Natural killer cell treated with Interleukin-12 subunit alpha and Interleukin-12 subunit beta and Interleukin-15 and Interleukin-18, amount 100 ng/mL, for 72 hours (primary cell): Measurements from ENCODE around the gene KCNMB2. TPM values are rescaled to one million over a fixed set of nuclear protein-coding genes. Genes with fewer than 3 reads are reported as not detected.

ENCODE experiments used
- ATAC-seq, 2 donors: fragments of 150-1000 bp; cut with Tn5 transposase in 1 of 2; sonication (Bioruptor Pico), chemical (Tn5 transposase) in 1 of 2; 2 replicates each; pipeline ENCODE4 v1.10.0; 2021
- DNase-seq: peaks from one replicate; pipeline ENCODE4 v3.0.0; 2022; ENCODE audit warnings: low spot score
- H3K27ac Mint-ChIP-seq, 2 donors: 1 replicate in 1 of 2; 2 replicates in 1 of 2; pipeline ENCODE4 v1.8.0; 2022; ENCODE audit warnings: mixed read lengths in 2 of 2, mild to moderate bottlenecking in 1 of 2, moderate library complexity in 1 of 2
- H3K27me3 Mint-ChIP-seq, 2 donors: 1 replicate in 1 of 2; 2 replicates in 1 of 2; pipeline ENCODE4 v1.8.0; 2022; ENCODE audit warnings: mixed read lengths in 2 of 2
- H3K36me3 Mint-ChIP-seq: one replicate; pipeline ENCODE4 v1.8.0; 2022; ENCODE audit warnings: mixed read lengths
- H3K4me1 Mint-ChIP-seq, 2 donors: 1 replicate in 1 of 2; 2 replicates in 1 of 2; pipeline ENCODE4 v1.8.0; 2022; ENCODE audit warnings: low read depth in 2 of 2, mixed read lengths in 2 of 2, mild to moderate bottlenecking in 1 of 2
- H3K4me3 Mint-ChIP-seq: one replicate; pipeline ENCODE4 v1.8.0; 2022; ENCODE audit warnings: mixed read lengths
- H3K9me3 Mint-ChIP-seq: 2 replicates; pipeline ENCODE4 v1.8.0; 2022; ENCODE audit warnings: mixed read lengths
- total RNA-seq, 2 donors: library from RNA; stranded (reverse); gene quantifications; one replicate each; pipeline ENCODE4 v1.2.3, GENCODE V29; 2022

KCNMB2 gene
- total RNA-seq, 2 donors from 2014 or later: not detected

DNA sequence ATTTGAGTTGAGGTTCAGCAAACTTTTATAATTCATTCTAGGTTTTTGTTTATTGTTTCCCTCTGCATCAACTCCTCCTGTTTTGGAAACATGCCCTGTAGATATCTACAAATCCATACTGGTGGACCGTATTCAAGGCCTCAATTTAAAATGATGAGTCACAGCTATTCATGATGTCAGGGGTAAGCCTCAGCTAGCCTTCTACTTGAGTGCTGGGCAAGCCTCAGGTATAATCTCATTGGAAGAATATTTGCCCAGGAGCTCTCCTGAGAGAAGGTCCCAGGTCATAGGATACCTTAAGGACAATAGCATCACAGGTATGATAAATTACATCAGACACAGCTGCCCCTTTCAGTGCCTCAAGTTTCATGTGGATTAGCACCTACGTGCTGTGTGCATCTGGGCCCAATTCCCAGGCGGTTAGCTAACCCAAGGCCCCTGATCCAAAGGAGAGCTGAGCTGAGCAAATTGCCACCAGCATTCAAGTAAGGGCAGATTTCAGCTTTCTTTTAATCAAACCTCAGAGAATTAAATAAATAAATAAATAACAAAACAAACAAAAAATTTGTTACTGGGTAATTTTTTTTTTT lies 87.5 kb downstream of the KCNMB2 start:
- no peaks in the 10 kb centered on the region for H3K27me3 Mint-ChIP-seq
- no peaks in the 10 kb centered on the region for H3K4me1 Mint-ChIP-seq
- H3K9me3 Mint-ChIP-seq: no peaks in the 10 kb centered on the region
- DNase-seq (no peak), ATAC-seq (no peak)
- no peak overlapping the region for H3K4me3 Mint-ChIP-seq
- no peaks in the 10 kb centered on the region for H3K36me3 Mint-ChIP-seq
- H3K27ac Mint-ChIP-seq: no peak overlapping the region

GRCh38 chr3:178624276-178624675 lies 88.0 kb downstream of the KCNMB2 start:
- ATAC-seq: no peak
- Mint-ChIP-seq H3K27ac (no peak overlapping the region), H3K36me3 (no peaks in the 10 kb centered on the region), H3K27me3 (no peaks in the 10 kb centered on the region), H3K9me3 (peaks cover 5% of the 10 kb centered on the region), H3K4me1 (no peaks in the 10 kb centered on the region), H3K4me3 (no peak overlapping the region)
- no peak for DNase-seq

- H3K27ac Mint-ChIP-seq: no peak overlapping the region
Measured at GRCh38 chr3:178625053-178625600, 88.9 kb downstream of the KCNMB2 start.

GRCh38 chr3:178628037-178628436 lies 91.8 kb downstream of the KCNMB2 start:
- Mint-ChIP-seq H3K9me3 (peaks cover 13% of the 10 kb centered on the region), H3K4me1 (no peaks in the 10 kb centered on the region), H3K27me3 (no peaks in the 10 kb centered on the region), H3K36me3 (no peaks in the 10 kb centered on the region), H3K4me3 (no peak overlapping the region), H3K27ac (no peak overlapping the region)
- DNase-seq (no peak), ATAC-seq (no peak)

More at GRCh38 chr3:178625053-178625600, 88.9 kb downstream of the KCNMB2 start:
- H3K9me3 Mint-ChIP-seq: peaks cover 6% of the 10 kb centered on the region
- no peak overlapping the region for H3K4me3 Mint-ChIP-seq
- no peaks in the 10 kb centered on the region for H3K4me1 Mint-ChIP-seq
- ATAC-seq (no peak), DNase-seq (no peak)
- H3K27me3 Mint-ChIP-seq: no peaks in the 10 kb centered on the region
- H3K36me3 Mint-ChIP-seq: no peaks in the 10 kb centered on the region

DNA sequence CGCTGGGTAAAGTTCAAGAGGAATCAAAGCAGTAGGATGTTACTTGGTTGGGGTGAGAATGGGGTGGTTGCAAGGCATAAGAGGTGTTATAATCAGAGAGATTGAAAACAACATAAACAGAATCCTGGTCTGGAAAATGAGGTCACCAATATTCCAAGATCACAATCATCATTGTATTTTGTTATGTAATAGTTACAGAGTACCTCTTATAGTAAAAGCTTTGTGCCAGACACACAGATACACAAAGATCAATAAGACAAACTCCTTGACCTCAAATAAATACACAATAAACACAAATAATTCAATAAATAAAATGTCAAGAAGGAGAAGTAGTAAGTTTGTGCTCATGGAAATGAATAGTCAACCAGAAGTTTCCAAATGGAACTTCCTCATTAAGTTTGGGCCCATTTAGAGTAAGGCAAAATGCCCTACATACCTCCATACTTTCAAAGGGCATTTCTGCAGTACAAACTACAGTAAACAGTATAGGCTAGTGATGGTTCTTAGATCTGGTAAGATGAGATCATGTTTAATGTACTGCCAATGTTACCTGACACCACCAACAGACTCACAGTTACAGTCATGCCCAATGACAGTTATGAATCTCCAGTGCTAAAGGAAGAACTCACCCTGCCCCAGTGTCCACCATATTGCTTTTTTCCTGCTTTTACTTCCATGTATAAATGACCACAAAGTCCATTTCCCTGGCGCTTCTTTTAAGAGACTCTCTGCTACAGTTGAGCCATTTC lies 93.4 kb downstream of the KCNMB2 start:
- no peaks in the 10 kb centered on the region for H3K36me3 Mint-ChIP-seq
- no peaks in the 10 kb centered on the region for H3K27me3 Mint-ChIP-seq
- no peak overlapping the region for H3K4me3 Mint-ChIP-seq
- ATAC-seq: no peak
- no peak for DNase-seq
- H3K4me1 Mint-ChIP-seq: no peaks in the 10 kb centered on the region
- no peak overlapping the region for H3K27ac Mint-ChIP-seq
- H3K9me3 Mint-ChIP-seq: peaks cover 17% of the 10 kb centered on the region

GRCh38 chr3:178631950-178632349 lies 95.7 kb downstream of the KCNMB2 start:
- H3K4me1 Mint-ChIP-seq: no peaks in the 10 kb centered on the region
- DNase-seq: no peak
- peaks cover 25% of the 10 kb centered on the region for H3K9me3 Mint-ChIP-seq
- no peaks in the 10 kb centered on the region for H3K36me3 Mint-ChIP-seq
- no peaks in the 10 kb centered on the region for H3K27me3 Mint-ChIP-seq
- H3K27ac Mint-ChIP-seq: no peak overlapping the region
- no peak overlapping the region for H3K4me3 Mint-ChIP-seq
- ATAC-seq: no peak

DNA sequence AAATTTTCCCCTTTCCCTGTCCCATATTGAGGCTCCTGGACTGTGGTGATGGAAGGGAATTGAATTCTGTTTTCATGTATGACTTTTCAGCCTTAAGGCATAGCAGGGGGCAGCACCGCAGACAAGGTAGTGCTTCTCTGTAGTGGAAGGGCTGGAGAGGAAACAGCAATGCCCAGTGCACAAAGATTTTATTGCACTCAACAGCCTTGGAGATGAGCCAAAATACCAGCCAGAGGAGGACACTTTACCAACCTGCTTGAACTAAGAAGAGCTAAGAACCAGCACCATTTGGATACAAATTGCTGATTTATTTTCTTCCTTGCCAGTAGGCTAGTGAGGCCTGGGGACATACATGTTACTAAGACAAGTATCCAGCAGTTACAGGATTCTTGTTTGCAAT lies 98.7 kb downstream of the KCNMB2 start:
- no peak overlapping the region for H3K4me3 Mint-ChIP-seq
- H3K27ac Mint-ChIP-seq: no peak overlapping the region
- DNase-seq: no peak
- ATAC-seq: no peak
- H3K27me3 Mint-ChIP-seq: no peaks in the 10 kb centered on the region
- H3K4me1 Mint-ChIP-seq: no peaks in the 10 kb centered on the region
- no peaks in the 10 kb centered on the region for H3K36me3 Mint-ChIP-seq
- H3K9me3 Mint-ChIP-seq: peaks cover 27% of the 10 kb centered on the region

GRCh38 chr3:178637802-178638201 lies 101.6 kb downstream of the KCNMB2 start:
- DNase-seq (no peak), ATAC-seq (no peak)
- Mint-ChIP-seq H3K4me3 (no peak overlapping the region), H3K9me3 (peaks cover 22% of the 10 kb centered on the region), H3K4me1 (no peaks in the 10 kb centered on the region), H3K27me3 (no peaks in the 10 kb centered on the region), H3K36me3 (no peaks in the 10 kb centered on the region), H3K27ac (no peak overlapping the region)

GRCh38 chr3:178645503-178645902 lies 109.3 kb downstream of the KCNMB2 start:
- H3K27me3 Mint-ChIP-seq: no peaks in the 10 kb centered on the region

GRCh38 chr3:178646186-178646862 lies 110.1 kb downstream of the KCNMB2 start:
- Mint-ChIP-seq H3K4me3 (no peak overlapping the region), H3K9me3 (peaks cover 19% of the 10 kb centered on the region), H3K36me3 (no peaks in the 10 kb centered on the region), H3K27me3 (no peaks in the 10 kb centered on the region), H3K4me1 (no peaks in the 10 kb centered on the region), H3K27ac (no peak overlapping the region)
- DNase-seq: no peak
- ATAC-seq: no peak

More at GRCh38 chr3:178645503-178645902, 109.3 kb downstream of the KCNMB2 start:
- Mint-ChIP-seq H3K4me3 (no peak overlapping the region), H3K27ac (no peak overlapping the region), H3K4me1 (no peaks in the 10 kb centered on the region), H3K9me3 (peaks cover 14% of the 10 kb centered on the region), H3K36me3 (no peaks in the 10 kb centered on the region)
- DNase-seq (no peak), ATAC-seq (no peak)

- Mint-ChIP-seq H3K27me3 (no peaks in the 10 kb centered on the region), H3K36me3 (no peaks in the 10 kb centered on the region), H3K9me3 (peaks cover 14% of the 10 kb centered on the region), H3K4me3 (no peak overlapping the region), H3K27ac (no peak overlapping the region), H3K4me1 (no peaks in the 10 kb centered on the region)
- no peak for DNase-seq
- no peak for ATAC-seq
Measured at GRCh38 chr3:178655488-178655887, 119.3 kb downstream of the KCNMB2 start.

DNA sequence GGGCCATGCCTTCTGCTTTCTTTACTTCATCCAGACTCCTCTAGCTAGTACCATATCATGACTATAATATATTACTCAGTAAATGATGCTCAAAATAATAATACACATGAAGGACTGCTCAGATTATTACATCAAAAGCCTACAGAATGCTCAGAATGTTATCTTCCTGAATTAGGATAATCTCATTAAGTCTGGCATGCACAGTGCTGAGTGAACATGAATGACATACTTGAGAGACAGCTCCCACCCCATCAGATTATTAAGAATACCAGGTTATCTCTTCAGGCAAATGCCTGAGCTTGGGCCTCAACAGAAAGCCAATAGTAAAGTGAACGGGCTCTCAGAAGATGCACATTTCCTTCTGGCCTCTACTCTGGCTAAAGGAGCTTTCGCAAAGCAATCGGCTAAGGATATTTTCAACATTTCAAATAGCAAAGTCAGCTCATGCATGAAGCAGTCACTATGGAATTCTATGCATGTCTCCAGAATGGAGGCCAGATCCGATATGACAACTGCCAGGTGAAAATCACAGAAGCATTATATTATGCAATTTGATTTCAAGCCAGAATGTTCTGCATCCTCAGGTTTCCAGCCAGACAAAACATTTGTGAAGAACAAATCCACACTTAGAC lies 122.6 kb downstream of the KCNMB2 start:
- no peak for DNase-seq
- Mint-ChIP-seq H3K4me1 (no peaks in the 10 kb centered on the region), H3K27me3 (no peaks in the 10 kb centered on the region), H3K36me3 (no peaks in the 10 kb centered on the region), H3K4me3 (no peak overlapping the region), H3K9me3 (peaks cover 9% of the 10 kb centered on the region), H3K27ac (no peak overlapping the region)
- ATAC-seq: no peak

DNA sequence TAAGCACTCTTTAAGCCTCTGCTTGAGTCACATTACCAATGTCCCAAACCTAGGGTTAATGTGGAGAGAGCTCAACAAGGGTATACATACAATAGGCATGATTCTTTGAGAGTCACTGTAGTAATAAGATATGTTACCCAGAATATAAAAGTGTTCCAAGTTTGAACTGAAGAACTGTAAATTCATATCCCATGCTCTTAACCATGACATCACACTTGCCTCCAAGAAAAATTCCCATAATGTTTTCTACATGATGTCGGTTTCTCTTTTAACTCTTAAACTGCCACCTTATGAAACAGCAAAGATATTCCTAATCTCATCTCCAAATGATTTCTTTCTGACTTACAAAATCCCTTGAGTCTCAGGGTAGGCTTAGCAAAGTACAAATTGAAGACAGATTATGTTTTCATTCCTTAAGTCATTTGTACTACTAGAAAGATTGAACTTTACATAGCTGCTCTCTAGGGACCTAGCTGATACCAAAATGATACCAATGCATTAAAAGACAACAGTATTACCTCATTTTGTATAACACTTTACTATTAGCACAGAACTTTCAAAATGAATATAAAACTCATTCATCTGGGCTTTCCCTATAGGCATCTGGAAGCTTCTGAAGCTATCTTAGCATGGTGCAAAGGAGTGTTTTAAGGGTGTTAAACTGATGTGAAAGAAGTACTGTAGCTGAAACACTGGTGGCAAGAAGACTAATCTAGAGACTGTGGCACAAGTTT lies 127.1 kb downstream of the KCNMB2 start:
- Mint-ChIP-seq H3K27ac (no peak overlapping the region), H3K4me1 (no peaks in the 10 kb centered on the region), H3K27me3 (no peaks in the 10 kb centered on the region), H3K9me3 (peaks cover 9% of the 10 kb centered on the region), H3K36me3 (no peaks in the 10 kb centered on the region), H3K4me3 (no peak overlapping the region)
- ATAC-seq (no peak), DNase-seq (no peak)
